Astrocyte of the hippocampus (primary cell): Measurements from ENCODE around the gene KRTAP9-6.
"Not testable (repeated sequence)": the region's sequence is repeated elsewhere in the genome, so short reads cannot be mapped to it uniquely, and the experiment has no call there.

Experiments used
- DNase-seq: peaks from one replicate; pipeline ENCODE4 v3.0.0; 2011; ENCODE audit warnings: low read depth, low spot score

Gene KRTAP9-6

GRCh38 chr17:41271323-41271722 lies 6.1 kb downstream of the KRTAP9-6 start:
- DNase-seq: not testable (repeated sequence)

- DNase-seq: no peak
Observed at GRCh38 chr17:41271858-41272257, 6.7 kb downstream of the KRTAP9-6 start.

GRCh38 chr17:41275648-41276190 lies 10.5 kb downstream of the KRTAP9-6 start, which contains the start of gene KRTAP9-7:
TSS of gene KRTAP9-7 (plus strand) at chr17:41275698. CDS start at chr17:41275698, 0 bp downstream.
- DNase-seq: not testable (repeated sequence)

GRCh38 chr17:41278176-41278955 lies 13.2 kb downstream of the KRTAP9-6 start:
- DNase-seq: no peak

- no peak for DNase-seq
Observed at GRCh38 chr17:41284043-41284442, 18.9 kb downstream of the KRTAP9-6 start.

GRCh38 chr17:41284546-41284945 lies 19.4 kb downstream of the KRTAP9-6 start:
- DNase-seq: no peak

GRCh38 chr17:41287050-41287449 lies 21.9 kb downstream of the KRTAP9-6 start:
- no peak for DNase-seq

GRCh38 chr17:41294016-41294415 lies 28.8 kb downstream of the KRTAP9-6 start:
- no peak for DNase-seq

- DNase-seq: no peak
Observed at GRCh38 chr17:41296846-41297245, 31.7 kb downstream of the KRTAP9-6 start.

- no peak for DNase-seq
Observed at GRCh38 chr17:41298458-41299135, 33.4 kb downstream of the KRTAP9-6 start.

GRCh38 chr17:41301204-41301790 lies 36.1 kb downstream of the KRTAP9-6 start:
- no peak for DNase-seq

GRCh38 chr17:41301916-41302901 lies 37.0 kb downstream of the KRTAP9-6 start, which contains the start of gene KRTAP29-1:
TSS of gene KRTAP29-1 (minus strand) at chr17:41302851. CDS start at chr17:41302851, 0 bp downstream.
- DNase-seq: no peak

- no peak for DNase-seq
Observed at GRCh38 chr17:41302981-41303380, 37.8 kb downstream of the KRTAP9-6 start.

GRCh38 chr17:41304091-41304490 lies 38.9 kb downstream of the KRTAP9-6 start:
- no peak for DNase-seq

- peak; percentile 60 for DNase-seq
Observed at GRCh38 chr17:41307647-41308046, 42.5 kb downstream of the KRTAP9-6 start.

- DNase-seq: no peak
Observed at GRCh38 chr17:41308251-41308917, 43.2 kb downstream of the KRTAP9-6 start.

GRCh38 chr17:41308918-41309359 lies 43.8 kb downstream of the KRTAP9-6 start, which contains the start of gene KRTAP16-1:
TSS of gene KRTAP16-1 (minus strand) at chr17:41309309. CDS start at chr17:41309253, 56 bp downstream.
- DNase-seq: no peak

- DNase-seq: no peak
Observed at GRCh38 chr17:41311111-41311510, 45.9 kb downstream of the KRTAP9-6 start.

GRCh38 chr17:41315204-41315794 lies 50.1 kb downstream of the KRTAP9-6 start, which contains the start of gene KRTAP17-1:
TSS of gene KRTAP17-1 (minus strand) at chr17:41315710. CDS start at chr17:41315650, 60 bp downstream.
- no peak for DNase-seq
